Sigmoid colon (tissue), 7 donors: ENCODE measurements around the gene MGAM2. TPM values are rescaled to one million over a fixed set of nuclear protein-coding genes. Genes with fewer than 3 reads are reported as not detected.

Experiments used
- DNase-seq: peaks from one replicate; pipeline ENCODE4 v3.0.0-alpha.2; 2019
- H3K27ac ChIP-seq, 4 donors: fragments of 200-600 bp; sonication (generic); one replicate each; pipeline ENCODE4 v1.5.1; 2016 to 2019; ENCODE audit warnings: mild to moderate bottlenecking in 1 of 4
- H3K27me3 ChIP-seq, 3 donors: fragments of 200-600 bp; sonication (generic); one replicate each; pipeline ENCODE4 v1.5.1; 2019; ENCODE audit warnings: mild to moderate bottlenecking in 1 of 3
- H3K36me3 ChIP-seq, 4 donors: fragments of 200-600 bp; sonication (generic); one replicate each; pipeline ENCODE4 v1.5.1; 2016 to 2019
- H3K4me1 ChIP-seq, 4 donors: fragments of 200-600 bp; sonication (generic); one replicate each; pipeline ENCODE4 v1.5.1; 2017 to 2019
- H3K4me3 ChIP-seq, 4 donors: fragments of 200-600 bp; sonication (generic); one replicate each; pipeline ENCODE4 v1.5.1; 2017 to 2019; ENCODE audit warnings: mild to moderate bottlenecking in 2 of 4, moderate library complexity in 1 of 4
- H3K9me3 ChIP-seq, 4 donors: fragments of 200-600 bp in 3 of 4; sonication (generic) in 3 of 4; one replicate each; pipeline versions ENCODE4 v1.5.1 to v1.6.1; 2013 to 2019
- CTCF ChIP-seq, 4 experiments: fragments of 450-650 bp in 3 of 4; fragments of 200-600 bp in 1 of 4; IDR thresholded peaks; one replicate each; pipeline ENCODE4 v1.5.1; 2016 to 2019; ENCODE audit warnings: antibody characterized with exemption in 4 of 4, mild to moderate bottlenecking in 3 of 4, moderate library complexity in 2 of 4
- EP300 ChIP-seq, 4 donors: sonication (generic); formaldehyde crosslinking; IDR thresholded peaks; one replicate each; pipeline ENCODE4 v1.6.1; 2017; ENCODE audit warnings: antibody characterized with exemption in 4 of 4
- POLR2A ChIP-seq, 2 donors: fragments of 450-650 bp; IDR thresholded peaks; one replicate each; pipeline ENCODE4 v1.6.1; 2016; ENCODE audit warnings: antibody characterized with exemption in 2 of 2, mild to moderate bottlenecking in 2 of 2, moderate library complexity in 2 of 2
- POLR2AphosphoS5 ChIP-seq, 4 donors: sonication (generic); formaldehyde crosslinking; IDR thresholded peaks; one replicate each; pipeline ENCODE4 v1.6.1; 2017; ENCODE audit warnings: antibody characterized with exemption in 4 of 4
- WGBS, 2 donors: extraction: QIAGEN DNeasy Blood & Tissue Kit; methylation state at CpG; one replicate each; pipeline ENCODE4 v1.1.7; 2013; 5-methylcytosine and 5-hydroxymethylcytosine counted together
- intact Hi-C: fragments of 100-400 bp; cut with DNase I; formaldehyde crosslinking; loops from one replicate; pipeline ENCODE4 v1.15.1; 2023
- polyA plus RNA-seq, 3 donors: library from polyadenylated mRNA; stranded (reverse); fragments of 200-250 nt; gene quantifications; one replicate each; pipeline ENCODE4 v1.2.3, GENCODE V29; 2013
- total RNA-seq, 4 donors: library from RNA; depleted of rRNA; stranded (reverse); fragments of >200 nt; gene quantifications; one replicate each; pipeline ENCODE4 v1.1.0, GENCODE V29; 2016
- donor health status: healthy with polysubstance abuse.
- donor health status: Bipolar disorder and iron deficiency.
- donor health status: healthy.

The MGAM2 gene
- total and polyA plus RNA-seq, 7 donors = 0.28 to 2.1 (median 0.71) TPM; not detected in 2

GRCh38 chr7:142112086-142112485 lies 568 bp downstream of the MGAM2 start:
- DNase-seq = no peak
- H3K4me1 ChIP-seq = no peaks in the 10 kb centered on the region
- H3K27me3 ChIP-seq = no peaks in the 10 kb centered on the region
- intact Hi-C loops = no loop called here
- H3K4me3 ChIP-seq = no peak overlapping the region
- H3K9me3 ChIP-seq = no peaks in the 10 kb centered on the region
- TF ChIP-seq POLR2A (IDR thresholded peaks at IDR 0.05) (no peak), POLR2AphosphoS5 (IDR thresholded peaks at IDR 0.05) (no peak), CTCF (IDR thresholded peaks at IDR 0.05) (no peak), EP300 (IDR thresholded peaks at IDR 0.05) (no peak)
- WGBS, 2 donors = 54 to 60% methylated on average over 1 of the region's 1 CpG
- H3K27ac ChIP-seq = no peak overlapping the region
- H3K36me3 ChIP-seq = no peaks in the 10 kb centered on the region

- WGBS, 2 donors = 80 to 83% methylated on average over 3 of the region's 3 CpGs
- DNase-seq = no peak
- Histone ChIP-seq H3K4me3 (no peak overlapping the region), H3K27me3 (no peaks in the 10 kb centered on the region), H3K9me3 (no peaks in the 10 kb centered on the region), H3K36me3 (no peaks in the 10 kb centered on the region), H3K4me1 (no peaks in the 10 kb centered on the region), H3K27ac (no peak overlapping the region)
- TF ChIP-seq EP300 (IDR thresholded peaks at IDR 0.05) (no peak), CTCF (IDR thresholded peaks at IDR 0.05) (no peak), POLR2A (IDR thresholded peaks at IDR 0.05) (no peak), POLR2AphosphoS5 (IDR thresholded peaks at IDR 0.05) (no peak)
- intact Hi-C loops = no loop called here
These were observed 2.7 kb downstream of the MGAM2 start for GRCh38 chr7:142114207-142114606.

- Histone ChIP-seq H3K27me3 (no peaks in the 10 kb centered on the region), H3K4me3 (no peak overlapping the region), H3K9me3 (no peaks in the 10 kb centered on the region), H3K27ac (no peak overlapping the region), H3K36me3 (no peaks in the 10 kb centered on the region), H3K4me1 (no peaks in the 10 kb centered on the region)
- intact Hi-C loops = no loop called here
- no peak for DNase-seq
- WGBS, 2 donors = 40 to 77% methylated on average over 4 of the region's 4 CpGs
- TF ChIP-seq POLR2A (IDR thresholded peaks at IDR 0.05) (no peak), EP300 (IDR thresholded peaks at IDR 0.05) (no peak), CTCF (IDR thresholded peaks at IDR 0.05) (no peak), POLR2AphosphoS5 (IDR thresholded peaks at IDR 0.05) (no peak)
These were observed 9.0 kb downstream of the MGAM2 start for GRCh38 chr7:142120524-142120923.

- intact Hi-C loops = no loop called here
- H3K27ac ChIP-seq = no peak overlapping the region
- no peaks in the 10 kb centered on the region for H3K9me3 ChIP-seq
- H3K27me3 ChIP-seq = no peaks in the 10 kb centered on the region
- no peaks in the 10 kb centered on the region for H3K36me3 ChIP-seq
- no peaks in the 10 kb centered on the region for H3K4me1 ChIP-seq
- H3K4me3 ChIP-seq = no peak overlapping the region
- WGBS, 2 donors = 95 to 96% methylated on average over 3 of the region's 3 CpGs
- TF ChIP-seq POLR2A (IDR thresholded peaks at IDR 0.05) = no peak
- TF ChIP-seq EP300 (IDR thresholded peaks at IDR 0.05) = no peak
- DNase-seq = no peak
These were observed 11.7 kb downstream of the MGAM2 start for GRCh38 chr7:142123184-142123583.

GRCh38 chr7:142125256-142125955 lies 13.9 kb downstream of the MGAM2 start:
- H3K27ac ChIP-seq = no peak overlapping the region
- TF ChIP-seq EP300 (IDR thresholded peaks at IDR 0.05) (no peak), POLR2A (IDR thresholded peaks at IDR 0.05) (no peak), POLR2AphosphoS5 (IDR thresholded peaks at IDR 0.05) (no peak), CTCF (IDR thresholded peaks at IDR 0.05) (no peak)
- 52 to 72% methylated on average over 1 of the region's 1 CpG for WGBS, 2 donors
- no peaks in the 10 kb centered on the region for H3K4me1 ChIP-seq
- H3K27me3 ChIP-seq = no peaks in the 10 kb centered on the region
- intact Hi-C loops = no loop called here
- DNase-seq = no peak
- no peaks in the 10 kb centered on the region for H3K9me3 ChIP-seq
- no peaks in the 10 kb centered on the region for H3K36me3 ChIP-seq
- H3K4me3 ChIP-seq = no peak overlapping the region
